ENCODE results near the gene SYNE2. TPM values are rescaled to one million over a fixed set of nuclear protein-coding genes. Genes with fewer than 3 reads are reported as not detected.

Gene SYNE2
- total and polyA plus RNA-seq, 5 donors from 2014 or later, result 25.6 to 348 (median 32.3) TPM

DNA sequence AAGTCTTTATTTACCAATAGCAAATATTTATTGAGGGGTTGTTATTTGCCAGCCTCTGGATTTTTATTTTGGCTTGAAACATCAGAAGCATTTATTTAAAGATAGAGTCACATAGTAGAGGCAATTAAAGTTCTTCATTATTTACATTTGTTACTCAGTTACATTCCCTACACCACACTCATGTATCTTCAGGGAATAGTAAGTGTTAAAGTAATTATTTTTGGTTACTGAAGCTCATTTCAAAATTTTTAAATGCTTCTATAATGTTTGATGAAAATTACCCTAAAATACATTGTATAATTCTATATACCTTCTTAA, 235.8 kb downstream of the SYNE2 start:
- Histone ChIP-seq H3K4me1 (ENCODE audit: control insufficient read depth, insufficient read depth, low read length, poor library complexity, severe bottlenecking) (no peaks in the 10 kb centered on the region), H3K27ac (ENCODE audit: insufficient read depth, low read length, poor library complexity, severe bottlenecking) (no peak overlapping the region), H3K27me3 (ENCODE audit: control insufficient read depth, insufficient read depth, low read length) (no peaks in the 10 kb centered on the region), H3K4me3 (ENCODE audit: low read depth, low read length) (no peak overlapping the region), H3K36me3 (ENCODE audit: control insufficient read depth, insufficient read depth, low read length) (peaks cover 71% of the 10 kb centered on the region), H3K9me3 (ENCODE audit: control insufficient read depth in 2 of 2, low read length in 2 of 2) (no peaks in the 10 kb centered on the region)
- Mint-ChIP-seq H3K4me3 (no peak overlapping the region), H3K9me3 (no peaks in the 10 kb centered on the region), H3K4me1 (peaks cover 0 to 9% (median 2%) of the 10 kb centered on the region in 4 donors), H3K27ac (no peak overlapping the region), H3K36me3 (peaks cover 57% of the 10 kb centered on the region), H3K27me3 (no peaks in the 10 kb centered on the region)
- ATAC-seq (ENCODE audit: low read depth in 2 of 2) (no peak), DNase-seq (no peak)

DNA sequence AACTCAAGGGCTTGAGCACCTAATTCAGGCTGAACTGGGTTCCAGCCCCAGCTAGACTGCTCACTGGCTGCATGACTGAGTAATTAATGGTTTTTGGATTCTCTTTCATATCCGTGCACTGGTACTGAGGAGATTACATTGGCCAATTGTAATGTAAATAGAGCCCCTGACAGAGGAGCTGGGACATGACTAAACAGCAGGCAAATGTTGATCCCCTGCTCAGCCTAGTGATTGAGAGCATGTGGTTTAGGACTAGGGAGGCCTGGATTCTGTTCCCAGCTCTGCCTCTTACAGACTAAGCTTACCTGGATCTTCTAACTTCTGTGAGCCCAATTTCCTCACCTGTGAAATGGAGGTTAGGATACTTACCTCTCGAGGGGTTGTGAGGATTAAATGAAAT, 237.1 kb downstream of the SYNE2 start:
- H3K4me1 ChIP-seq (ENCODE audit: control insufficient read depth, insufficient read depth, low read length, poor library complexity, severe bottlenecking), result no peaks in the 10 kb centered on the region
- no peaks in the 10 kb centered on the region for H3K27me3 ChIP-seq (ENCODE audit: control insufficient read depth, insufficient read depth, low read length)
- Mint-ChIP-seq H3K27me3 (no peaks in the 10 kb centered on the region), H3K36me3 (peaks cover 55% of the 10 kb centered on the region), H3K9me3 (no peaks in the 10 kb centered on the region), H3K4me1 (peaks cover 0 to 9% (median 2%) of the 10 kb centered on the region in 4 donors), H3K4me3 (no peak overlapping the region), H3K27ac (no peak overlapping the region)
- DNase-seq (no peak), ATAC-seq (ENCODE audit: low read depth in 2 of 2) (no peak)
- H3K4me3 ChIP-seq (ENCODE audit: low read depth, low read length), result no peak overlapping the region
- H3K9me3 ChIP-seq (ENCODE audit: control insufficient read depth in 2 of 2, low read length in 2 of 2), result no peaks in the 10 kb centered on the region
- no peak overlapping the region for H3K27ac ChIP-seq (ENCODE audit: insufficient read depth, low read length, poor library complexity, severe bottlenecking)
- H3K36me3 ChIP-seq (ENCODE audit: control insufficient read depth, insufficient read depth, low read length), result peaks cover 67% of the 10 kb centered on the region

DNA sequence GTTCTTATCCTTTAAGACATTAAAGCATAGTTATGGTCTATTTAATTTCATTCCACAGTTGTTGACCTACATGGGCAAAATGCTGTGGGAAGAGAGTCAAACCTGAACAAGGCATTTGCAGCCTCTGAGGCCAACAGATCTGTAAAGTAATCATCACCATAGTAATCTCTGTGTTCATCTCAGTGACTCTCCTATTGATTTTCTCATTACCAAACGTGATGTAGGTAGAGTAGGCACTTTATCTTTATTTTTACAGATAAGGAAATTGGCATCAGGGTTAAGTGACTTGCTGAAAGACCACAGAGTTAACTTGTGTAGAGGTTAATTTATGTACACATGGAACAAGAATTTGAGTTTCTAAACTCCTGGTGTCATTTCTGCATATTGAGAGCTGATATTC, 238.4 kb downstream of the SYNE2 start:
- H3K4me3 ChIP-seq (ENCODE audit: low read depth, low read length), result no peak overlapping the region
- no peaks in the 10 kb centered on the region for H3K9me3 ChIP-seq (ENCODE audit: control insufficient read depth in 2 of 2, low read length in 2 of 2)
- Mint-ChIP-seq H3K27ac (no peak overlapping the region), H3K4me3 (no peak overlapping the region), H3K36me3 (peaks cover 50% of the 10 kb centered on the region), H3K9me3 (no peaks in the 10 kb centered on the region), H3K4me1 (peaks cover 0 to 3% (median 0%) of the 10 kb centered on the region in 4 donors), H3K27me3 (no peaks in the 10 kb centered on the region)
- H3K4me1 ChIP-seq (ENCODE audit: control insufficient read depth, insufficient read depth, low read length, poor library complexity, severe bottlenecking), result no peaks in the 10 kb centered on the region
- DNase-seq (no peak), ATAC-seq (ENCODE audit: low read depth in 2 of 2) (no peak)
- no peaks in the 10 kb centered on the region for H3K27me3 ChIP-seq (ENCODE audit: control insufficient read depth, insufficient read depth, low read length)
- H3K27ac ChIP-seq (ENCODE audit: insufficient read depth, low read length, poor library complexity, severe bottlenecking), result no peak overlapping the region
- peaks cover 74% of the 10 kb centered on the region for H3K36me3 ChIP-seq (ENCODE audit: control insufficient read depth, insufficient read depth, low read length)

DNA sequence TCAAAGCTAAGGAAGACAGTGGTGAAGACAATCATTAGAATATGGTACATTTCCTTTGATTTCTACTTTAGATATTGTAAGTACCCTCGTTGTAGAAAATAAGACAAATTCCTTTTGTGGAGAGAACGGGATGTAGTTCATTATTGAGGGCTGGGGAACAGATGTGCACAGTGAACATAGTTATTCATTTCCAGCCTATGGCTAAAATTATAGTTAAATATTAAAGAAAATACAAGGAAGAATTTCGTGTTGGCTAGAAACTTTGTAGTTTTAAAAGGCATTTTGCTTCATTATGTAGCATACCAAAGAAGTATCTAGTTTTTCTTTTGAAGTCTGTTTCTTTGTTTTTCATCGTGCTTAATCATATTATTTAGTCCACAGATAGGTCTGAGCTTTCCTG, 239.5 kb downstream of the SYNE2 start:
- Mint-ChIP-seq H3K4me3 (no peak overlapping the region), H3K4me1 (no peaks in the 10 kb centered on the region), H3K9me3 (no peaks in the 10 kb centered on the region), H3K27ac (peak overlapping the region in 1 of 3 donors; percentile 34), H3K36me3 (peaks cover 54% of the 10 kb centered on the region), H3K27me3 (no peaks in the 10 kb centered on the region)
- H3K36me3 ChIP-seq (ENCODE audit: control insufficient read depth, insufficient read depth, low read length), result peaks cover 82% of the 10 kb centered on the region
- no peaks in the 10 kb centered on the region for H3K9me3 ChIP-seq (ENCODE audit: control insufficient read depth in 2 of 2, low read length in 2 of 2)
- no peak overlapping the region for H3K27ac ChIP-seq (ENCODE audit: insufficient read depth, low read length, poor library complexity, severe bottlenecking)
- no peaks in the 10 kb centered on the region for H3K4me1 ChIP-seq (ENCODE audit: control insufficient read depth, insufficient read depth, low read length, poor library complexity, severe bottlenecking)
- H3K27me3 ChIP-seq (ENCODE audit: control insufficient read depth, insufficient read depth, low read length), result no peaks in the 10 kb centered on the region
- DNase-seq (no peak), ATAC-seq (ENCODE audit: low read depth in 2 of 2) (no peak)
- H3K4me3 ChIP-seq (ENCODE audit: low read depth, low read length), result no peak overlapping the region

DNA sequence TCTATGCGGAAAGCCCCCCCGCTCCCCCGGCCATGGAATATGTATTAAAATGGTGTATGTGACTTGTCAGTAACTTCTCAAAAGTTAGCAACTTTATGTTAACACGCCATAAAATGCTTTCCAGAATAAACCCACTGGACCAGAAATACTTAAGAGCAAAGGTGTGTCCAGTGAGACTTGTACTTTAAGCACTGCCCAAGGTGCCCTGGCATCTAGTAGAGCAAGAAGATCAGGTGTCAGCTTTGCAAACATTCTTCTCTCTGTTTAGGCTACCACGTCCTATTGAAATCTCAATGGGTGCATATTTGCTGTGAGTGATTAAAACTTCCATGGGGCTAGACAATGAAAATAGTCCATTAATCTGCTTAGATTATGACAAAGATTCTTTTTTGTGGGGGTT, 240.1 kb downstream of the SYNE2 start:
- peaks cover 56% of the 10 kb centered on the region for H3K36me3 Mint-ChIP-seq
- no peaks in the 10 kb centered on the region for H3K27me3 Mint-ChIP-seq
- H3K36me3 ChIP-seq (ENCODE audit: control insufficient read depth, insufficient read depth, low read length), result peaks cover 83% of the 10 kb centered on the region
- H3K4me1 ChIP-seq (ENCODE audit: control insufficient read depth, insufficient read depth, low read length, poor library complexity, severe bottlenecking), result no peaks in the 10 kb centered on the region
- no peaks in the 10 kb centered on the region for H3K9me3 ChIP-seq (ENCODE audit: control insufficient read depth in 2 of 2, low read length in 2 of 2)
- no peak overlapping the region for H3K4me3 Mint-ChIP-seq
- no peak overlapping the region for H3K27ac ChIP-seq (ENCODE audit: insufficient read depth, low read length, poor library complexity, severe bottlenecking)
- H3K4me3 ChIP-seq (ENCODE audit: low read depth, low read length), result no peak overlapping the region
- no peaks in the 10 kb centered on the region for H3K27me3 ChIP-seq (ENCODE audit: control insufficient read depth, insufficient read depth, low read length)
- H3K4me1 Mint-ChIP-seq, result no peaks in the 10 kb centered on the region
- no peak for ATAC-seq (ENCODE audit: low read depth in 2 of 2)
- DNase-seq, result no peak
- no peaks in the 10 kb centered on the region for H3K9me3 Mint-ChIP-seq
- peak overlapping the region in 1 of 3 donors; percentile 10 for H3K27ac Mint-ChIP-seq

DNA sequence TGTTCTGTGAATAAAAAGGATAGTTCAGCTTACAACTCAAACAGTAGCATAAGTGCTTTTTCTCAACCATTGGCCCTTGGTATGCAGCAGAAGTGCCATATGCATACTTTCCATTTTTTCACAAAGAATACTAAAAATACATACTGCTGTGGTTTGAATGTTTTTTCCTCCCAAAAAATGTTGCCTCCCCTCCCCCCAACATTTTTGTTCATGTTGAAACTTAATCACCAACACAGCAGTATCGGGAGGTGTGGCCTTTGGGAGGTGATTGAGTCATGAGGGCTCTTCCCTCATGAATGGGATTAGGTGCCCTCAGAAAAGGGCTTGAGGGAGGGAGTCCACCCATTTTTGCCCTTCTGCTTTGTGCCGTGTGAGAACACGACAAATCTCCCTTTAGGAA, 242.8 kb downstream of the SYNE2 start:
- Mint-ChIP-seq H3K36me3 (peaks cover 61% of the 10 kb centered on the region), H3K4me3 (no peak overlapping the region), H3K27ac (peak overlapping the region in 1 of 3 donors; percentile 20), H3K9me3 (peaks cover 0 to 3% (median 0%) of the 10 kb centered on the region in 7 donors), H3K27me3 (no peaks in the 10 kb centered on the region), H3K4me1 (no peaks in the 10 kb centered on the region)
- no peak for ATAC-seq (ENCODE audit: low read depth in 2 of 2)
- peaks cover 84% of the 10 kb centered on the region for H3K36me3 ChIP-seq (ENCODE audit: control insufficient read depth, insufficient read depth, low read length)
- no peak overlapping the region for H3K27ac ChIP-seq (ENCODE audit: insufficient read depth, low read length, poor library complexity, severe bottlenecking)
- H3K27me3 ChIP-seq (ENCODE audit: control insufficient read depth, insufficient read depth, low read length), result no peaks in the 10 kb centered on the region
- no peaks in the 10 kb centered on the region for H3K9me3 ChIP-seq (ENCODE audit: control insufficient read depth in 2 of 2, low read length in 2 of 2)
- H3K4me3 ChIP-seq (ENCODE audit: low read depth, low read length), result no peak overlapping the region
- DNase-seq, result no peak
- no peaks in the 10 kb centered on the region for H3K4me1 ChIP-seq (ENCODE audit: control insufficient read depth, insufficient read depth, low read length, poor library complexity, severe bottlenecking)

DNA sequence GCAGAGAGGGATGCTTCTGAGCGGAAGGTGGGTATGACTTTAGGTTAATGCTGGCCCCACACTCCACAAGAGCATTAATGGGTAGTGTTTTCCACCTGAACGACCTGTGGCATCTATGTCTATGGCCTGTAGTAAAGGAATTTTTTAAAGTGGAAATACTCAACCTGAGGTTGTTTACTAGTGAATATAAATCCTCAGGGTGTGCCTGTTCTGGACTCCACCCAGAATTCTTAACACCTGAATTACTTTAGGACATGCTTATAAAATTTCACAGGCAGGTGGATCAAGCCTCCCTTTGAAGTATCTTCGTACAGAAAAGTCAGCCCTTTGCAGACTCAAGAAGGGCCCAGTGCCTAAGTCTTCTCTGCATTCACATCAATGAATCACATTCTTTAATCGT, 245.3 kb downstream of the SYNE2 start:
- H3K27ac Mint-ChIP-seq, result peak overlapping the region in 2 of 3 donors; percentile 46 to 47
- no peak overlapping the region for H3K4me3 ChIP-seq (ENCODE audit: low read depth, low read length)
- H3K9me3 ChIP-seq (ENCODE audit: control insufficient read depth in 2 of 2, low read length in 2 of 2), result no peaks in the 10 kb centered on the region
- no peaks in the 10 kb centered on the region for H3K4me1 Mint-ChIP-seq
- peaks cover 84% of the 10 kb centered on the region for H3K36me3 ChIP-seq (ENCODE audit: control insufficient read depth, insufficient read depth, low read length)
- DNase-seq, result no peak
- no peaks in the 10 kb centered on the region for H3K4me1 ChIP-seq (ENCODE audit: control insufficient read depth, insufficient read depth, low read length, poor library complexity, severe bottlenecking)
- no peaks in the 10 kb centered on the region for H3K27me3 Mint-ChIP-seq
- ATAC-seq (ENCODE audit: low read depth in 2 of 2), result no peak
- peaks cover 53% of the 10 kb centered on the region for H3K36me3 Mint-ChIP-seq
- no peaks in the 10 kb centered on the region for H3K27me3 ChIP-seq (ENCODE audit: control insufficient read depth, insufficient read depth, low read length)
- H3K27ac ChIP-seq (ENCODE audit: insufficient read depth, low read length, poor library complexity, severe bottlenecking), result no peak overlapping the region
- peaks cover 0 to 3% (median 2%) of the 10 kb centered on the region in 7 donors for H3K9me3 Mint-ChIP-seq
- H3K4me3 Mint-ChIP-seq, result no peak overlapping the region

DNA sequence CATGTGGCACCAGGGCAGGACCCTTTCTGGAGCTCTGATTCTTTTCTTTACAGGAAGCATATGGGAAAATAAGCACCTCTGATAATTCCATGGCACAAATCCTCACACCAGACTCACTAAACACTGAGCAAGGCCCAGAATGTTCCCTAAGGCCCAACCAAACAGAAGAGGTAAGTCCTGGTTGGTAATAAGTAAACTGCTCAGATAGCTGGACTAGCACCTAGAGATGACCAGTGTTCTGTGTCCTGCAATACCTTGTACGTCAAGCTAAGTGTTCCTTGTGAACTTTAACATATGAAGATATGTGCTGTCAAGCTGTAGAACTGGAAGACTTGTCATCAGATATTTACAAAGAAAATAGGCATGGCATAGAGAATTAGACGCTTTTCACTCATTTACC, 254.6 kb downstream of the SYNE2 start:
- no peaks in the 10 kb centered on the region for H3K9me3 ChIP-seq (ENCODE audit: control insufficient read depth in 2 of 2, low read length in 2 of 2)
- ATAC-seq (ENCODE audit: low read depth in 2 of 2) (no peak), DNase-seq (no peak)
- peaks cover 80% of the 10 kb centered on the region for H3K36me3 ChIP-seq (ENCODE audit: control insufficient read depth, insufficient read depth, low read length)
- no peak overlapping the region for H3K4me3 Mint-ChIP-seq
- no peak overlapping the region for H3K27ac Mint-ChIP-seq
- H3K4me3 ChIP-seq (ENCODE audit: low read depth, low read length), result no peak overlapping the region
- no peaks in the 10 kb centered on the region for H3K4me1 Mint-ChIP-seq
- no peaks in the 10 kb centered on the region for H3K4me1 ChIP-seq (ENCODE audit: control insufficient read depth, insufficient read depth, low read length, poor library complexity, severe bottlenecking)
- H3K9me3 Mint-ChIP-seq, result no peaks in the 10 kb centered on the region
- H3K27me3 ChIP-seq (ENCODE audit: control insufficient read depth, insufficient read depth, low read length), result no peaks in the 10 kb centered on the region
- H3K27me3 Mint-ChIP-seq, result no peaks in the 10 kb centered on the region
- H3K36me3 Mint-ChIP-seq, result peaks cover 48% of the 10 kb centered on the region
- no peak overlapping the region for H3K27ac ChIP-seq (ENCODE audit: insufficient read depth, low read length, poor library complexity, severe bottlenecking)
